Smooth muscle cell (in vitro differentiated cells): ENCODE data around the gene PMPCA. TPM values are rescaled to one million over a fixed set of nuclear protein-coding genes. Genes with fewer than 3 reads are reported as not detected.

Experiments used
- DNase-seq: peaks from one replicate; lab custom pipeline; 2025; ENCODE audit not compliant: unreplicated experiment; lab: John Stamatoyannopoulos, UW
- H2AFZ ChIP-seq: fragments of 200-600 bp; sonication (generic); 2 replicates; pipeline ENCODE4 v1.6.0; 2016; ENCODE audit warnings: antibody characterized with exemption, low read depth, mild to moderate bottlenecking
- H3F3A ChIP-seq: fragments of 200-600 bp; sonication (generic); 2 replicates; pipeline ENCODE4 v1.6.0; 2017; ENCODE audit warnings: antibody characterized with exemption, low read depth
- H3K27ac ChIP-seq: fragments of 200-600 bp; sonication (generic); 2 replicates; pipeline ENCODE4 v1.5.1; 2016; ENCODE audit warnings: low read depth, mild to moderate bottlenecking
- H3K27me3 ChIP-seq: fragments of 200-600 bp; sonication (generic); 2 replicates; pipeline ENCODE4 v1.6.1; 2016; ENCODE audit warnings: low read depth, mild to moderate bottlenecking
- H3K36me3 ChIP-seq: fragments of 200-600 bp; sonication (generic); 2 replicates; pipeline ENCODE4 v1.5.1; 2016; ENCODE audit warnings: low read depth
- H3K4me1 ChIP-seq: fragments of 200-600 bp; sonication (generic); 2 replicates; pipeline ENCODE4 v1.5.1; 2016; ENCODE audit warnings: low read depth
- H3K4me2 ChIP-seq: fragments of 200-600 bp; sonication (generic); 2 replicates; pipeline ENCODE4 v1.6.0; 2016; ENCODE audit warnings: mild to moderate bottlenecking
- H3K4me3 ChIP-seq: fragments of 200-600 bp; sonication (generic); 2 replicates; pipeline ENCODE4 v1.5.1; 2016; ENCODE audit warnings: mild to moderate bottlenecking
- H3K79me2 ChIP-seq: fragments of 200-600 bp; sonication (generic); 2 replicates; pipeline ENCODE4 v1.6.0; 2016; ENCODE audit warnings: low read depth, mild to moderate bottlenecking
- H3K9ac ChIP-seq: fragments of 200-600 bp; sonication (generic); 2 replicates; pipeline ENCODE4 v1.6.0; 2016; ENCODE audit warnings: low read depth
- H3K9me3 ChIP-seq: fragments of 200-600 bp; sonication (generic); replicated peaks from 2 replicates; pipeline ENCODE4 v1.5.1; 2016; ENCODE audit warnings: low read depth
- H4K20me1 ChIP-seq: fragments of 200-600 bp; sonication (generic); 2 replicates; pipeline ENCODE4 v1.6.0; 2016; ENCODE audit warnings: low read depth
- CTCF ChIP-seq: fragments of 200-600 bp; sonication (generic); IDR thresholded peaks from 2 replicates; pipeline ENCODE4 v1.5.1; 2017; ENCODE audit warnings: borderline replicate concordance, mild to moderate bottlenecking, antibody characterized with exemption; ENCODE audit not compliant: insufficient read depth, poor library complexity, severe bottlenecking
- WGBS: methylation state at CpG from one replicate; pipeline ENCODE4 v1.1.7; 2016; ENCODE audit warnings: low lambda C conversion rate; 5-methylcytosine and 5-hydroxymethylcytosine counted together
- polyA plus RNA-seq: library from polyadenylated mRNA; unstranded; fragments of >200 nt; fragmentation: Nextera tagmentation; extraction: Ambion mirVana; gene quantifications from 2 replicates; pipeline ENCODE4 v1.2.1, GENCODE V29; 2016
- total RNA-seq: library from RNA; depleted of rRNA; stranded (reverse); fragments of >200 nt; gene quantifications from 2 replicates; pipeline ENCODE4 v1.2.3, GENCODE V29; 2014

PMPCA gene
- total and polyA plus RNA-seq, 2 experiments from 2014 or later: 39.8 to 73.0 TPM

GRCh38 chr9:136380381-136380780, 30.1 kb upstream of the PMPCA start:
- Histone ChIP-seq H3K4me3 (no peak overlapping the region), H3F3A (no peaks in the 10 kb centered on the region), H3K27ac (no peak overlapping the region), H3K9ac (no peak overlapping the region), H3K36me3 (no peaks in the 10 kb centered on the region), H2AFZ (no peak overlapping the region), H3K79me2 (no peaks in the 10 kb centered on the region), H3K9me3 (no peaks in the 10 kb centered on the region), H3K27me3 (no peaks in the 10 kb centered on the region), H3K4me2 (no peak overlapping the region), H3K4me1 (no peaks in the 10 kb centered on the region), H4K20me1 (no peaks in the 10 kb centered on the region)
- no peak for TF ChIP-seq CTCF
- WGBS: 96% methylated on average over 16 of the region's 17 CpGs
- no peak for DNase-seq

- no peaks in the 10 kb centered on the region for H3F3A ChIP-seq
- no peak overlapping the region for H3K4me2 ChIP-seq
- H3K4me1 ChIP-seq: no peaks in the 10 kb centered on the region
- H3K27me3 ChIP-seq: no peaks in the 10 kb centered on the region
- no peak for DNase-seq
- no peak overlapping the region for H2AFZ ChIP-seq
- no peak overlapping the region for H3K27ac ChIP-seq
- H3K36me3 ChIP-seq: no peaks in the 10 kb centered on the region
- H4K20me1 ChIP-seq: no peaks in the 10 kb centered on the region
- no peak overlapping the region for H3K9ac ChIP-seq
- H3K9me3 ChIP-seq: no peaks in the 10 kb centered on the region
- H3K4me3 ChIP-seq: no peak overlapping the region
- TF ChIP-seq CTCF: no peak
- H3K79me2 ChIP-seq: no peaks in the 10 kb centered on the region
- 97% methylated on average over 9 of the region's 9 CpGs for WGBS
Measured at GRCh38 chr9:136381311-136381710, 29.1 kb upstream of the PMPCA start.

- Histone ChIP-seq H3K9ac (no peak overlapping the region), H3K36me3 (no peaks in the 10 kb centered on the region), H3K4me3 (no peak overlapping the region), H3K79me2 (no peaks in the 10 kb centered on the region), H4K20me1 (no peaks in the 10 kb centered on the region), H3K27me3 (no peaks in the 10 kb centered on the region), H3K4me2 (no peak overlapping the region), H3F3A (no peaks in the 10 kb centered on the region), H3K4me1 (no peaks in the 10 kb centered on the region), H2AFZ (no peak overlapping the region), H3K9me3 (no peaks in the 10 kb centered on the region), H3K27ac (no peak overlapping the region)
- TF ChIP-seq CTCF: no peak
- WGBS: 98% methylated on average over 25 of the region's 25 CpGs
- no peak for DNase-seq
Measured at GRCh38 chr9:136381966-136382513, 28.4 kb upstream of the PMPCA start.

GRCh38 chr9:136383436-136383835, 27.0 kb upstream of the PMPCA start:
- H3K9ac ChIP-seq: no peak overlapping the region

More at GRCh38 chr9:136383436-136383835, 27.0 kb upstream of the PMPCA start:
- H3K27ac ChIP-seq: no peak overlapping the region
- no peaks in the 10 kb centered on the region for H4K20me1 ChIP-seq
- no peaks in the 10 kb centered on the region for H3F3A ChIP-seq
- WGBS: over 99% methylated on average over 20 of the region's 20 CpGs
- H3K9me3 ChIP-seq: no peaks in the 10 kb centered on the region
- no peak for TF ChIP-seq CTCF
- H3K79me2 ChIP-seq: no peaks in the 10 kb centered on the region
- no peak overlapping the region for H2AFZ ChIP-seq
- no peaks in the 10 kb centered on the region for H3K4me1 ChIP-seq
- no peak overlapping the region for H3K4me2 ChIP-seq
- H3K36me3 ChIP-seq: no peaks in the 10 kb centered on the region
- no peak for DNase-seq
- no peaks in the 10 kb centered on the region for H3K27me3 ChIP-seq
- no peak overlapping the region for H3K4me3 ChIP-seq
